Measurements from ENCODE around the gene C19orf25. TPM values are rescaled to one million over a fixed set of nuclear protein-coding genes. Genes with fewer than 3 reads are reported as not detected.

The C19orf25 gene
- total and polyA plus RNA-seq, 10 of the 15 experiments (the other 5 are each of a cell fraction or from before 2014, with no cell fraction given) = 1.2 to 67.0 (median 25.6) TPM

DNA sequence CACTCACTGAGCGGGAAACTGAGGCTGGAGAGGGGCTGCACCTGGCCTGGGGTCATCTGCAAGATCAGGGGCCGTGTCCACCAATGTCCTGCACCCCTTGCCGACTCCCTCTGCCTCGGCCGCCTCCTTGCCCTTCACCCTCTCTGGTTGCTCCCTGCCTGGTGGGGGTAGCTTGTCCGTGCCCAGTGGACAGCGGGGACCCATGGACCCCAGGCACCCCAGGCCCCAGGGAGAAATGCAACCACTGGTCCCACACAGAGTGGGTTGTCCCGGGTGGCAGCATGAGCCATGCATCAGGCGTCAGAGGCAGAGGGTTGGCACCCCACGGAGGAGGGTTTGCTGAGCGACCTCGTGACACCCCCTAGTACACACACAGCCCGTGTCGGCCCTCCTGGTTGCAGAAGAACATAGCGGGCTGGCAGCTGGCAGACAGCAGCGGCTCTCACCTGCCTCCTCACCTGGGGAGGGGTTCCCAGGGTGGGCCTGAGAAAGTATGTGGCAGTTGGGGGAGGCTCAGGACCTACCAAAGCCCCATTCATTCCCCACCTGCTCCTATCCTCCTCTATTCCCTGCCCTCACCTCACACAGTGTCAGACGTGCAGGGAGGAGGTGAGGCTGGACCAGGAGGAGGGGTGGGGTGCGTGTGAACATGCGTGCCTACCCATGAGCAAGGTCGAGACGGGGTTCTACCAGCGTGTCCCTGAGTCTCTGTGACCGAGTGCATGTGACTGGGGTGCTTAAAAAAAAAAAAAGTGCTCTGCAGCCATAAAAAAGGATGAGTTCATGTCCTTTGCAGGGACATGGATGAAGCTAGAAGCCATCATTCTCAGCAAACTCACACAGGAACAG, 25.1 kb upstream of the C19orf25 start:
- SMC1A ChIA-PET (ENCODE audit: uncharacterized antibody, unreplicated experiment) = no interaction called here
- in situ Hi-C loops (cut with MboI) (no loop called here), intact Hi-C loops (cut with micrococcal nuclease; ENCODE audit: unreplicated experiment) (no loop called here)
- POLR2A ChIA-PET = no interaction called here
- WGBS (ENCODE audit: insufficient coverage, insufficient replicate concordance, low lambda C conversion rate, missing lambda C conversion rate) = 31% methylated on average over 22 of the region's 23 CpGs
- no peak for DNase-seq (ENCODE audit: low read depth, low spot score)
- Histone ChIP-seq H3K79me2 (ENCODE audit: control insufficient read depth, insufficient read depth, low read length) (no peaks in the 10 kb centered on the region), H3K27me3 (replicated peaks in 1 of 2; ENCODE audit: control insufficient read depth in 2 of 2, insufficient read depth in 2 of 2, low read length in 1 of 2) (no peaks in the 10 kb centered on the region; a peak in 1 of 4 replicates), H3K9me3 (replicated peaks; ENCODE audit: control insufficient read depth, insufficient read depth, low read length) (no peaks in the 10 kb centered on the region; the same call in 2 of the 3 replicates), H3K9ac (ENCODE audit: control insufficient read depth, insufficient read depth, low read length) (no peak overlapping the region), H3K36me3 (ENCODE audit: control insufficient read depth in 2 of 2, insufficient read depth in 2 of 2, low read length in 1 of 2) (no peaks in the 10 kb centered on the region), H2AFZ (ENCODE audit: control insufficient read depth, low read depth, low read length) (no peak overlapping the region), H4K20me1 (ENCODE audit: control insufficient read depth, insufficient read depth) (no peaks in the 10 kb centered on the region), H3K4me1 (ENCODE audit: control insufficient read depth, insufficient read depth, low read length) (no peaks in the 10 kb centered on the region), H3K27ac (ENCODE audit: control insufficient read depth, insufficient read depth) (no peak overlapping the region), H3K4me2 (ENCODE audit: control insufficient read depth, insufficient read depth) (no peak overlapping the region), H3K4me3 (no peak overlapping the region)
- no peak for ATAC-seq
- no TSS peak for BruUV-seq (replicated peaks)
- RAD21 ChIA-PET (ENCODE audit: unreplicated experiment) = no interaction called here
- TF ChIP-seq TCF7 (IDR thresholded peaks at IDR 0.05; ENCODE audit: borderline replicate concordance) (no peak), JUNB (IDR thresholded peaks at IDR 0.05) (no peak), SREBF1 (IDR thresholded peaks at IDR 0.05; ENCODE audit: low read length) (no peak), FOS (IDR thresholded peaks at IDR 0.05; ENCODE audit: borderline replicate concordance, extremely low read depth, insufficient read length) (no peak), ASH2L (IDR thresholded peaks at IDR 0.05; ENCODE audit: borderline replicate concordance, low read depth) (no peak), RELA (IDR thresholded peaks at IDR 0.05; ENCODE audit: borderline replicate concordance, partially characterized antibody) (no peak), ZNF622 (IDR thresholded peaks at IDR 0.05) (no peak), JUND (IDR thresholded peaks at IDR 0.05; ENCODE audit: low read depth, low read length) (no peak), TCF3 (IDR thresholded peaks at IDR 0.05; ENCODE audit: borderline replicate concordance, insufficient read depth, low read depth, low read length) (no peak), GABPA (IDR thresholded peaks at IDR 0.05; ENCODE audit: low read depth) (no peak), IRF4 (IDR thresholded peaks at IDR 0.05; ENCODE audit: low read depth, low read length) (no peak), NR2F1 (conservative IDR thresholded peaks at IDR 0.05) (no peak), TARDBP (IDR thresholded peaks at IDR 0.05; ENCODE audit: borderline replicate concordance) (no peak), POLR2AphosphoS5 (IDR thresholded peaks at IDR 0.05; ENCODE audit: low read length) (no peak)
- TF ChIP-seq, protein P1, sequence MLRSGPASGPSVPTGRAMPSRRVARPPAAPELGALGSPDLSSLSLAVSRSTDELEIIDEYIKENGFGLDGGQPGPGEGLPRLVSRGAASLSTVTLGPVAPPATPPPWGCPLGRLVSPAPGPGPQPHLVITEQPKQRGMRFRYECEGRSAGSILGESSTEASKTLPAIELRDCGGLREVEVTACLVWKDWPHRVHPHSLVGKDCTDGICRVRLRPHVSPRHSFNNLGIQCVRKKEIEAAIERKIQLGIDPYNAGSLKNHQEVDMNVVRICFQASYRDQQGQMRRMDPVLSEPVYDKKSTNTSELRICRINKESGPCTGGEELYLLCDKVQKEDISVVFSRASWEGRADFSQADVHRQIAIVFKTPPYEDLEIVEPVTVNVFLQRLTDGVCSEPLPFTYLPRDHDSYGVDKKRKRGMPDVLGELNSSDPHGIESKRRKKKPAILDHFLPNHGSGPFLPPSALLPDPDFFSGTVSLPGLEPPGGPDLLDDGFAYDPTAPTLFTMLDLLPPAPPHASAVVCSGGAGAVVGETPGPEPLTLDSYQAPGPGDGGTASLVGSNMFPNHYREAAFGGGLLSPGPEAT (IDR thresholded peaks at IDR 0.05; ENCODE audit: low read depth) = no peak
- TF ChIP-seq, protein P2, sequence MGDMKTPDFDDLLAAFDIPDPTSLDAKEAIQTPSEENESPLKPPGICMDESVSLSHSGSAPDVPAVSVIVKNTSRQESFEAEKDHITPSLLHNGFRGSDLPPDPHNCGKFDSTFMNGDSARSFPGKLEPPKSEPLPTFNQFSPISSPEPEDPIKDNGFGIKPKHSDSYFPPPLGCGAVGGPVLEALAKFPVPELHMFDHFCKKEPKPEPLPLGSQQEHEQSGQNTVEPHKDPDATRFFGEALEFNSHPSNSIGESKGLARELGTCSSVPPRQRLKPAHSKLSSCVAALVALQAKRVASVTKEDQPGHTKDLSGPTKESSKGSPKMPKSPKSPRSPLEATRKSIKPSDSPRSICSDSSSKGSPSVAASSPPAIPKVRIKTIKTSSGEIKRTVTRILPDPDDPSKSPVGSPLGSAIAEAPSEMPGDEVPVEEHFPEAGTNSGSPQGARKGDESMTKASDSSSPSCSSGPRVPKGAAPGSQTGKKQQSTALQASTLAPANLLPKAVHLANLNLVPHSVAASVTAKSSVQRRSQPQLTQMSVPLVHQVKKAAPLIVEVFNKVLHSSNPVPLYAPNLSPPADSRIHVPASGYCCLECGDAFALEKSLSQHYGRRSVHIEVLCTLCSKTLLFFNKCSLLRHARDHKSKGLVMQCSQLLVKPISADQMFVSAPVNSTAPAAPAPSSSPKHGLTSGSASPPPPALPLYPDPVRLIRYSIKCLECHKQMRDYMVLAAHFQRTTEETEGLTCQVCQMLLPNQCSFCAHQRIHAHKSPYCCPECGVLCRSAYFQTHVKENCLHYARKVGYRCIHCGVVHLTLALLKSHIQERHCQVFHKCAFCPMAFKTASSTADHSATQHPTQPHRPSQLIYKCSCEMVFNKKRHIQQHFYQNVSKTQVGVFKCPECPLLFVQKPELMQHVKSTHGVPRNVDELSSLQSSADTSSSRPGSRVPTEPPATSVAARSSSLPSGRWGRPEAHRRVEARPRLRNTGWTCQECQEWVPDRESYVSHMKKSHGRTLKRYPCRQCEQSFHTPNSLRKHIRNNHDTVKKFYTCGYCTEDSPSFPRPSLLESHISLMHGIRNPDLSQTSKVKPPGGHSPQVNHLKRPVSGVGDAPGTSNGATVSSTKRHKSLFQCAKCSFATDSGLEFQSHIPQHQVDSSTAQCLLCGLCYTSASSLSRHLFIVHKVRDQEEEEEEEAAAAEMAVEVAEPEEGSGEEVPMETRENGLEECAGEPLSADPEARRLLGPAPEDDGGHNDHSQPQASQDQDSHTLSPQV (IDR thresholded peaks at IDR 0.05) = no peak
- FAIRE-seq = no peak
- CTCF ChIA-PET = interaction anchor here (0.6 to 1.2 kb wide), 3 partner anchors 15 to 187 kb away, joined by 3 read pairs; no protein-coding TSS in a partner anchor

Data from GM12878 (cell line).